ENCODE results near the gene CREM. TPM values are rescaled to one million over a fixed set of nuclear protein-coding genes. Genes with fewer than 3 reads are reported as not detected.

The CREM gene
- total and polyA plus RNA-seq, 3 donors from 2014 or later = 156 to 405 (median 266) TPM

DNA sequence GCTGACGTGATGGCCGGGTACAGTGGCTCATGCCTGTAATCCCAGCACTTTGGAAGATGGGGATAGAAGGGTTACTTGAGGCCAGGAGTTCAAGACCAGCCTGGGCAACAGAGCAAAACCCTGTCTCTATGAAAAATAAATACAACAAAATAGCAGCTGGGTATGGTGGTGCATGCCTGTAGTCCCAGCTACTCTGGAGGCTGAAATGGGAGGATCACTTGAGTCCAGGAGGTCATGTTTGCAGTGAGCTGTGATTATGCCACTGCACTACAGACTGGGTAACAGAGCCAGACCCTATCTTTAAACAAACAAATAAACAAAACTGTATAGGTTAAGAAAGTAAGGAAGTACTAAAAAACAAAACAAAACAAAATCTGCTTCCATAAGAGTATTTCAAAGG, 30.3 kb upstream of the CREM start:
- 77 to 84% methylated on average over 2 of the region's 2 CpGs for WGBS, 2 donors

DNA sequence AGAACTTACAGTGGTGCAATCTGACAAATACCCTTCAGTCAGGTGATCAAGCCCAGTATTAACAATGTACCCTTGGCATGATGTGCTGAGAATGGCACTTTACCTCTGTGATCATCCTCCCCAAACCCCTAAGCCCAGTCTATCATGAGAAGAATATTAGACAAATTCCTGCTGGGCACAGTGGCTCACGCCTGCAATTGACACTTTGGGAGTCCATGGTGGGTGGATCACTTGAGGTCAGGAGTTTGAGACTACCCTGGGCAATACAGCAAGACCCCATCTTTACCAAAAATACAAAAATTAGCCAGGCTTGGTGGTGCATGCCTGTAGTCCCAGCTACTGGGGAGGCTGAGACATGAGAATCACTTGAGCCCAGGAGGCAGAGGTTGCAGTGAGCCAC, 29.1 kb upstream of the CREM start:
- Histone ChIP-seq H3K27ac (no peak overlapping the region), H3K27me3 (no peaks in the 10 kb centered on the region), H3K36me3 (ENCODE audit: low read depth, missing control alignments) (no peaks in the 10 kb centered on the region), H3K4me3 (no peak overlapping the region), H3K4me1 (no peaks in the 10 kb centered on the region), H3K9me3 (no peaks in the 10 kb centered on the region)
- 60 to 85% methylated on average over 1 of the region's 1 CpG for WGBS, 2 donors
- TF ChIP-seq POLR2A (IDR thresholded peaks at IDR 0.05) = no peak
- TF ChIP-seq, protein P1, sequence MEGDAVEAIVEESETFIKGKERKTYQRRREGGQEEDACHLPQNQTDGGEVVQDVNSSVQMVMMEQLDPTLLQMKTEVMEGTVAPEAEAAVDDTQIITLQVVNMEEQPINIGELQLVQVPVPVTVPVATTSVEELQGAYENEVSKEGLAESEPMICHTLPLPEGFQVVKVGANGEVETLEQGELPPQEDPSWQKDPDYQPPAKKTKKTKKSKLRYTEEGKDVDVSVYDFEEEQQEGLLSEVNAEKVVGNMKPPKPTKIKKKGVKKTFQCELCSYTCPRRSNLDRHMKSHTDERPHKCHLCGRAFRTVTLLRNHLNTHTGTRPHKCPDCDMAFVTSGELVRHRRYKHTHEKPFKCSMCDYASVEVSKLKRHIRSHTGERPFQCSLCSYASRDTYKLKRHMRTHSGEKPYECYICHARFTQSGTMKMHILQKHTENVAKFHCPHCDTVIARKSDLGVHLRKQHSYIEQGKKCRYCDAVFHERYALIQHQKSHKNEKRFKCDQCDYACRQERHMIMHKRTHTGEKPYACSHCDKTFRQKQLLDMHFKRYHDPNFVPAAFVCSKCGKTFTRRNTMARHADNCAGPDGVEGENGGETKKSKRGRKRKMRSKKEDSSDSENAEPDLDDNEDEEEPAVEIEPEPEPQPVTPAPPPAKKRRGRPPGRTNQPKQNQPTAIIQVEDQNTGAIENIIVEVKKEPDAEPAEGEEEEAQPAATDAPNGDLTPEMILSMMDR (IDR thresholded peaks at IDR 0.05) = no peak
- DNase-seq = no peak
- intact Hi-C loops (cut with DNase I; ENCODE audit: low total_unique reads) = no loop called here

More for the DNA sequence above, 30.3 kb upstream of the CREM start:
- intact Hi-C loops (cut with DNase I; ENCODE audit: low total_unique reads) = no loop called here
- no peak for TF ChIP-seq POLR2A (IDR thresholded peaks at IDR 0.05)
- TF ChIP-seq, protein P1 (IDR thresholded peaks at IDR 0.05) = no peak
- Histone ChIP-seq H3K36me3 (ENCODE audit: low read depth, missing control alignments) (no peaks in the 10 kb centered on the region), H3K27ac (no peak overlapping the region), H3K4me1 (no peaks in the 10 kb centered on the region), H3K27me3 (no peaks in the 10 kb centered on the region), H3K4me3 (no peak overlapping the region), H3K9me3 (no peaks in the 10 kb centered on the region)
- DNase-seq = no peak

DNA sequence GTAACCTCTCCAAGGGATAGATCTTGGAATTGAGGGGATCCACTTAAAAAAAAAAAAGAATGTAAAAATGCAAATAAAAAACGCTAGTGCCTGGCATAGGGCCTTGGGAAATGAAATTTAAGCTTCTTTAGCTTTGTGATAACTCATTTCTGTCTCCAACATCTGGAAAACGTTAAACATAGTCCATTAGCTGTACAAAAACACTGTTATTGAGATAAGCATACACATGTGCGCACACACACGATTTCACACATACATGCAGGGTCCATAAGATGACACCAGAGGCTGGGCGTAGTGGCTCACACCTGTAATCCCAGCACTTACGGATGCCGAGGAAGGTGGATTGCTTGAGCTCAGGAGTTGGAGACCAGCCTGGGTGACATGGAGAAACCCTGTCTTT, 22.8 kb upstream of the CREM start:
- H3K4me3 ChIP-seq = no peak overlapping the region
- DNase-seq = no peak
- intact Hi-C loops (cut with DNase I; ENCODE audit: low total_unique reads) = no loop called here
- TF ChIP-seq, protein P1 (IDR thresholded peaks at IDR 0.05) = no peak
- TF ChIP-seq POLR2A (IDR thresholded peaks at IDR 0.05) = no peak
- no peaks in the 10 kb centered on the region for H3K36me3 ChIP-seq (ENCODE audit: low read depth, missing control alignments)
- no peaks in the 10 kb centered on the region for H3K4me1 ChIP-seq
- no peaks in the 10 kb centered on the region for H3K9me3 ChIP-seq
- H3K27ac ChIP-seq = no peak overlapping the region
- no peaks in the 10 kb centered on the region for H3K27me3 ChIP-seq
- 55 to 61% methylated on average over 6 to 7 of the region's 7 CpGs for WGBS, 2 donors

DNA sequence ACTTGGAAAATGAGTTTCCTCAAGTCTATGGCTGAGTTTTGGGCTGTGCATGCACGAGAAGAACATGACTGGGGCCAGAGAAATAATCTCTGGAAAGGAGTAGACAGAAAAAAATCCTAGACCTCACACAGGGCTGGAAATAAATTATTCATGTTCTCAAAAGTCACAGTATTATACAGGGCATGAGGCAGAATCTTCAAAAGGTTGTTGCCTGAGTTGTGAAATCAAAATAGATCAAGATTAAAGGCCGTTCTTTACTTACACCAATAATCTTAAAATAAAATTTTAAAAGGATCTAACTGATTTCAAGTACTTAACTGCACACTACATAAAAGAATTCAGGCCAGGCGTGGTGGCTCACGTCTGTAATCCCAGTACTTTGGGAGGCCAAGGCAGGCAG, 14.1 kb upstream of the CREM start:
- WGBS, 2 donors = 75 to 83% methylated on average over 4 of the region's 4 CpGs
- intact Hi-C loops (cut with DNase I; ENCODE audit: low total_unique reads) = no loop called here
- DNase-seq = no peak
- Histone ChIP-seq H3K4me3 (no peak overlapping the region), H3K27me3 (no peaks in the 10 kb centered on the region), H3K4me1 (peaks cover 4% of the 10 kb centered on the region), H3K9me3 (no peaks in the 10 kb centered on the region), H3K36me3 (ENCODE audit: low read depth, missing control alignments) (no peaks in the 10 kb centered on the region), H3K27ac (no peak overlapping the region)
- TF ChIP-seq, protein P1 (IDR thresholded peaks at IDR 0.05) = no peak
- no peak for TF ChIP-seq POLR2A (IDR thresholded peaks at IDR 0.05)

DNA sequence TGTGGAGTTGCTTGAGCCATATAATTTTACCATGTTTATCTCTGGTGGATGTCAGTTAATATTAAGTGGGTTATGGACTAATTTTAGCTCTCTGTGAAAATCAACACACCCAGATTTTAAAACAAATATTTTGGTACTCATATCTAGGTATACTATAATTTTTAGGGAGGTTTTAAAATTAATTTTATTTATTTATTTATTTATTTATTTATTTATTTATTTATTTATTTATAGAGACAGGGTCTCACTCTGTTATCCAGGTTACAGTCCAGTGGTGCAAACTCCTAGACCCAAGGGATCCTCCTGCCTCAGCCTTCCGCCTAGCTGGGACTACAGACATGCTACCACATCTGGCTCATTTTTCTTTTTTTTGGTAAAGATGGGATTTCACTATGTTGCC, 7.3 kb upstream of the CREM start:
- DNase-seq = no peak
- Histone ChIP-seq H3K9me3 (no peaks in the 10 kb centered on the region), H3K4me1 (peaks cover 4% of the 10 kb centered on the region), H3K27me3 (no peaks in the 10 kb centered on the region), H3K4me3 (no peak overlapping the region), H3K27ac (no peak overlapping the region), H3K36me3 (ENCODE audit: low read depth, missing control alignments) (no peaks in the 10 kb centered on the region)
- TF ChIP-seq POLR2A (IDR thresholded peaks at IDR 0.05) = no peak
- TF ChIP-seq, protein P1 (IDR thresholded peaks at IDR 0.05) = no peak
- WGBS, 2 donors = 86 to 100% methylated on average over 1 of the region's 1 CpG
- intact Hi-C loops (cut with DNase I; ENCODE audit: low total_unique reads) = no loop called here

All from testis (tissue), 3 donors.